ENCODE results near the gene MCL1.

MCL1 gene

GRCh38 chr1:150552128-150552910 lies 27.1 kb downstream of the MCL1 start:
- no peaks in the 10 kb centered on the region for H3K9me3 ChIP-seq (replicated peaks; ENCODE audit: low read length)
- peak overlapping the region; percentile 60 for H3K4me2 ChIP-seq (ENCODE audit: low read length)
- H3K4me3 ChIP-seq (ENCODE audit: low read length): no peak overlapping the region
- H3K36me3 ChIP-seq (ENCODE audit: insufficient read depth, low read length): peaks cover 3% of the 10 kb centered on the region
- no peaks in the 10 kb centered on the region for H3K27me3 ChIP-seq (ENCODE audit: control insufficient read depth, insufficient read depth, low read length)
- H3K4me1 ChIP-seq (ENCODE audit: control insufficient read depth, insufficient read depth, low read length): peaks cover 50% of the 10 kb centered on the region
- peak overlapping the region; percentile 66 for H3K9ac ChIP-seq (ENCODE audit: low read depth, low read length)

- H3K36me3 ChIP-seq (ENCODE audit: insufficient read depth, low read length): peaks cover 3% of the 10 kb centered on the region
- no peaks in the 10 kb centered on the region for H3K27me3 ChIP-seq (ENCODE audit: control insufficient read depth, insufficient read depth, low read length)
- peak overlapping the region; percentile 60 for H3K4me2 ChIP-seq (ENCODE audit: low read length)
- H3K4me3 ChIP-seq (ENCODE audit: low read length): no peak overlapping the region
- no peak overlapping the region for H3K9ac ChIP-seq (ENCODE audit: low read depth, low read length)
- H3K4me1 ChIP-seq (ENCODE audit: control insufficient read depth, insufficient read depth, low read length): peaks cover 50% of the 10 kb centered on the region
- H3K9me3 ChIP-seq (replicated peaks; ENCODE audit: low read length): no peaks in the 10 kb centered on the region
These were observed 27.7 kb downstream of the MCL1 start for GRCh38 chr1:150551784-150552127.

GRCh38 chr1:150551051-150551783 lies 28.2 kb downstream of the MCL1 start:
- H3K4me3 ChIP-seq (ENCODE audit: low read length): no peak overlapping the region
- no peaks in the 10 kb centered on the region for H3K27me3 ChIP-seq (ENCODE audit: control insufficient read depth, insufficient read depth, low read length)
- peak overlapping the region; percentile 94 for H3K4me2 ChIP-seq (ENCODE audit: low read length)
- H3K9ac ChIP-seq (ENCODE audit: low read depth, low read length): peak overlapping the region; percentile 13
- H3K36me3 ChIP-seq (ENCODE audit: insufficient read depth, low read length): peaks cover 3% of the 10 kb centered on the region
- H3K4me1 ChIP-seq (ENCODE audit: control insufficient read depth, insufficient read depth, low read length): peaks cover 50% of the 10 kb centered on the region
- H3K9me3 ChIP-seq (replicated peaks; ENCODE audit: low read length): no peaks in the 10 kb centered on the region

GRCh38 chr1:150550222-150551050 lies 29.0 kb downstream of the MCL1 start:
- peaks cover 50% of the 10 kb centered on the region for H3K4me1 ChIP-seq (ENCODE audit: control insufficient read depth, insufficient read depth, low read length)
- peaks cover 2% of the 10 kb centered on the region for H3K36me3 ChIP-seq (ENCODE audit: insufficient read depth, low read length)
- peak overlapping the region; percentile 94 for H3K4me2 ChIP-seq (ENCODE audit: low read length)
- H3K4me3 ChIP-seq (ENCODE audit: low read length): peak overlapping the region; percentile 72
- no peaks in the 10 kb centered on the region for H3K27me3 ChIP-seq (ENCODE audit: control insufficient read depth, insufficient read depth, low read length)
- H3K9me3 ChIP-seq (replicated peaks; ENCODE audit: low read length): no peaks in the 10 kb centered on the region
- peak overlapping the region; percentile 13 for H3K9ac ChIP-seq (ENCODE audit: low read depth, low read length)

- Histone ChIP-seq H3K27me3 (ENCODE audit: control insufficient read depth, insufficient read depth, low read length) (no peaks in the 10 kb centered on the region), H3K4me2 (ENCODE audit: low read length) (peak overlapping the region; percentile 94), H3K4me3 (ENCODE audit: low read length) (peak overlapping the region; percentile 72), H3K4me1 (ENCODE audit: control insufficient read depth, insufficient read depth, low read length) (peaks cover 50% of the 10 kb centered on the region), H3K36me3 (ENCODE audit: insufficient read depth, low read length) (no peaks in the 10 kb centered on the region), H3K9ac (ENCODE audit: low read depth, low read length) (peak overlapping the region; percentile 59), H3K9me3 (replicated peaks; ENCODE audit: low read length) (no peaks in the 10 kb centered on the region)
These were observed 29.8 kb downstream of the MCL1 start for GRCh38 chr1:150549496-150550221.

GRCh38 chr1:150548632-150549495 lies 30.5 kb downstream of the MCL1 start, which contains the start of gene ADAMTSL4:
ADAMTSL4 (plus strand) TSS chr1:150549408; CDS start chr1:150552289, 2,881 bp downstream.
- no peaks in the 10 kb centered on the region for H3K36me3 ChIP-seq (ENCODE audit: insufficient read depth, low read length)
- no peaks in the 10 kb centered on the region for H3K27me3 ChIP-seq (ENCODE audit: control insufficient read depth, insufficient read depth, low read length)
- H3K4me3 ChIP-seq (ENCODE audit: low read length): peak within 1 kb of the TSS; percentile 72
- peaks cover 56% of the 10 kb centered on the region for H3K4me1 ChIP-seq (ENCODE audit: control insufficient read depth, insufficient read depth, low read length)
- H3K4me2 ChIP-seq (ENCODE audit: low read length): peak within 1 kb of the TSS; percentile 94
- H3K9me3 ChIP-seq (replicated peaks; ENCODE audit: low read length): no peaks in the 10 kb centered on the region
- H3K9ac ChIP-seq (ENCODE audit: low read depth, low read length): peak within 1 kb of the TSS; percentile 80

GRCh38 chr1:150548324-150548631 lies 31.1 kb downstream of the MCL1 start:
- peak overlapping the region; percentile 94 for H3K4me2 ChIP-seq (ENCODE audit: low read length)
- no peaks in the 10 kb centered on the region for H3K9me3 ChIP-seq (replicated peaks; ENCODE audit: low read length)
- peak overlapping the region; percentile 72 for H3K4me3 ChIP-seq (ENCODE audit: low read length)
- no peaks in the 10 kb centered on the region for H3K27me3 ChIP-seq (ENCODE audit: control insufficient read depth, insufficient read depth, low read length)
- peaks cover 56% of the 10 kb centered on the region for H3K4me1 ChIP-seq (ENCODE audit: control insufficient read depth, insufficient read depth, low read length)
- H3K9ac ChIP-seq (ENCODE audit: low read depth, low read length): peak overlapping the region; percentile 80
- no peaks in the 10 kb centered on the region for H3K36me3 ChIP-seq (ENCODE audit: insufficient read depth, low read length)

- no peaks in the 10 kb centered on the region for H3K36me3 ChIP-seq (ENCODE audit: insufficient read depth, low read length)
- no peaks in the 10 kb centered on the region for H3K9me3 ChIP-seq (replicated peaks; ENCODE audit: low read length)
- H3K27me3 ChIP-seq (ENCODE audit: control insufficient read depth, insufficient read depth, low read length): no peaks in the 10 kb centered on the region
- no peak overlapping the region for H3K4me3 ChIP-seq (ENCODE audit: low read length)
- H3K4me2 ChIP-seq (ENCODE audit: low read length): no peak overlapping the region
- H3K4me1 ChIP-seq (ENCODE audit: control insufficient read depth, insufficient read depth, low read length): peaks cover 39% of the 10 kb centered on the region
- no peak overlapping the region for H3K9ac ChIP-seq (ENCODE audit: low read depth, low read length)
These were observed 33.0 kb downstream of the MCL1 start for GRCh38 chr1:150546294-150546937.

GRCh38 chr1:150545486-150546032 lies 33.9 kb downstream of the MCL1 start:
- Histone ChIP-seq H3K27me3 (ENCODE audit: control insufficient read depth, insufficient read depth, low read length) (no peaks in the 10 kb centered on the region), H3K4me2 (ENCODE audit: low read length) (no peak overlapping the region), H3K4me3 (ENCODE audit: low read length) (no peak overlapping the region), H3K9me3 (replicated peaks; ENCODE audit: low read length) (no peaks in the 10 kb centered on the region), H3K9ac (ENCODE audit: low read depth, low read length) (no peak overlapping the region), H3K4me1 (ENCODE audit: control insufficient read depth, insufficient read depth, low read length) (peaks cover 30% of the 10 kb centered on the region), H3K36me3 (ENCODE audit: insufficient read depth, low read length) (no peaks in the 10 kb centered on the region)

GRCh38 chr1:150544204-150544603 lies 35.2 kb downstream of the MCL1 start:
- Histone ChIP-seq H3K4me2 (ENCODE audit: low read length) (peak overlapping the region; percentile 65), H3K27me3 (ENCODE audit: control insufficient read depth, insufficient read depth, low read length) (no peaks in the 10 kb centered on the region), H3K36me3 (ENCODE audit: insufficient read depth, low read length) (no peaks in the 10 kb centered on the region), H3K4me1 (ENCODE audit: control insufficient read depth, insufficient read depth, low read length) (peaks cover 19% of the 10 kb centered on the region), H3K4me3 (ENCODE audit: low read length) (no peak overlapping the region), H3K9ac (ENCODE audit: low read depth, low read length) (no peak overlapping the region), H3K9me3 (replicated peaks; ENCODE audit: low read length) (no peaks in the 10 kb centered on the region)

All from skeletal muscle satellite cell (primary cell).